Right lobe of liver (tissue), 4 donors: Measurements from ENCODE around the gene BOLA1.

Experiments used
- POLR2A ChIP-seq: fragments of 450-650 bp; IDR thresholded peaks from one replicate; pipeline ENCODE4 v1.6.1; 2017; ENCODE audit warnings: antibody characterized with exemption, mild to moderate bottlenecking
- TF ChIP-seq, protein P1 (sequence below), 4 donors: fragments of 200-600 bp in 3 of 4; fragments of 450-650 bp in 1 of 4; IDR thresholded peaks; one replicate each; pipeline versions ENCODE4 v1.5.1 to v1.8.0; 2016 to 2022; ENCODE audit warnings: antibody characterized with exemption in 4 of 4, mild to moderate bottlenecking in 2 of 4
- donor health status: DM: no; HTN: no; CAD: no.
- donor health status: DM: no; HTN: no; CAD: no.
- donor health status: DM: no; HTN: yes; CAD: no.

DNA sequence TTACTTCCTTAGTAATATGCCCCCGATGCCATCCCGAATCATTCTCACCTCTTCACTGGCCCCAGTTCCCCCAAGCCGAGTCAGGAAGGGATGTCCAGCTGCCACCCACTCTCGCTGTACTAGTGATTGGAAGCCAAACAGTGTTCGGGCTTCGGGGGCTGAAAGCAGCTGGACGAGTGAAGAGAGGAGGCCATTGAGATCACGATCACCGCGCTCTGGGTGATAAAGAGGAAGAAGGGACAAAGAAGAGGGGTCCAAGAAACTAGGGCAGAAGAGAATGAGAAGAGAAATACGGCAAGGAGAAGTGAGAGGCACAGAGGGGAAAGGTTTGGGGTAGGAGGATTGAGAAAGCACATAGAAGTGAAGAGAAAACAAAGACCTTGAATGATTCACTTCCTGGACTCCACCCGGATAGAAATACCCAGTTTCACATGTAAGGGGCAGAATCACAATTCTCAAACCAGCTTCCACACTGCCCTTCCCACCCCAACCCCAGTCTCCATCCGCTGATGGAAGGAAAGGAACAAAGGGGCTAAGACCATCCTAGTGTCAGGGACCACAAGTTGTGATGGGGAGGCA, 31.9 kb downstream of the BOLA1 start:
- TF ChIP-seq, protein P1, sequence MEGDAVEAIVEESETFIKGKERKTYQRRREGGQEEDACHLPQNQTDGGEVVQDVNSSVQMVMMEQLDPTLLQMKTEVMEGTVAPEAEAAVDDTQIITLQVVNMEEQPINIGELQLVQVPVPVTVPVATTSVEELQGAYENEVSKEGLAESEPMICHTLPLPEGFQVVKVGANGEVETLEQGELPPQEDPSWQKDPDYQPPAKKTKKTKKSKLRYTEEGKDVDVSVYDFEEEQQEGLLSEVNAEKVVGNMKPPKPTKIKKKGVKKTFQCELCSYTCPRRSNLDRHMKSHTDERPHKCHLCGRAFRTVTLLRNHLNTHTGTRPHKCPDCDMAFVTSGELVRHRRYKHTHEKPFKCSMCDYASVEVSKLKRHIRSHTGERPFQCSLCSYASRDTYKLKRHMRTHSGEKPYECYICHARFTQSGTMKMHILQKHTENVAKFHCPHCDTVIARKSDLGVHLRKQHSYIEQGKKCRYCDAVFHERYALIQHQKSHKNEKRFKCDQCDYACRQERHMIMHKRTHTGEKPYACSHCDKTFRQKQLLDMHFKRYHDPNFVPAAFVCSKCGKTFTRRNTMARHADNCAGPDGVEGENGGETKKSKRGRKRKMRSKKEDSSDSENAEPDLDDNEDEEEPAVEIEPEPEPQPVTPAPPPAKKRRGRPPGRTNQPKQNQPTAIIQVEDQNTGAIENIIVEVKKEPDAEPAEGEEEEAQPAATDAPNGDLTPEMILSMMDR (IDR thresholded peaks at IDR 0.05), result no peak
- TF ChIP-seq POLR2A, result no peak
